GM21723 (cell line): ENCODE results near the gene TVP23A.
"Not testable (repeated sequence)": the region's sequence is repeated elsewhere in the genome, so short reads cannot be mapped to it uniquely, and the experiment has no call there.

Experiments used
- ATAC-seq: cut with Tn5 transposase; IDR thresholded peaks from one replicate; pipeline ENCODE4 v1.9.1; 2021; ENCODE audit warnings: mild to moderate bottlenecking, moderate library complexity; ENCODE audit not compliant: unreplicated experiment

Gene TVP23A

DNA sequence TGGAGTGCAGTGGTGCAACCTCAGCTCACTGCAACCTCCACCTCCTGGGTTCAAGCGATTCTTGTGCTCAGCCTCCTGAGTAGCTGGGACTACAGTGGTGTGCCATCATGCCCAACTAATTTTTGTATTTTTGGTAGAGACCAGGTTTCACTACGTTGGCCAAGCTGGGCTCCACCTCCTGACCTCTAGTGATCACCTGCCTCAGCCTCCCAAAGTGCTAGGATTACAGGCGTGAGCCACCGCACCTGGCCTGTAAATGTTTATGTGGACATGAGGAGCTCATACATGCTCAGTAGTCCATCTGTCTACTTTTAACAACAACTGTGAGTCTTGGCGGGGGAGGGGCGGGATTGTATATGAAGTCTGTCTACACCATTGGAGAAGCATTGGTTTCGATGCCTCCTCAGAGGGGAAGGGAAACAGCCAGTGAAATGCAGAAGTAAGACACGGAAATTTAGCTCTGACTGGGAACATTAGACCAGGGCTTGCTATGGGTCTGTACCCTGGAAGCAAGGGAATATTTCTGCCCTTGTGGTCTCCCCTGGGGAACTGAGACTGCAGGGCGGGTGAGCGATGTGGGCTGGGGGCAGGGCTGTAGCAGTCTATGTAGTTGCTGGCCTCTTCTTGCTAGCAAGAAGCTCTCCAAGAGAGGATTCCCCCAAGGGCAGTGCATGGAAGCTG is 65.6 kb downstream of the TVP23A start:
- ATAC-seq: peak; percentile 72

DNA sequence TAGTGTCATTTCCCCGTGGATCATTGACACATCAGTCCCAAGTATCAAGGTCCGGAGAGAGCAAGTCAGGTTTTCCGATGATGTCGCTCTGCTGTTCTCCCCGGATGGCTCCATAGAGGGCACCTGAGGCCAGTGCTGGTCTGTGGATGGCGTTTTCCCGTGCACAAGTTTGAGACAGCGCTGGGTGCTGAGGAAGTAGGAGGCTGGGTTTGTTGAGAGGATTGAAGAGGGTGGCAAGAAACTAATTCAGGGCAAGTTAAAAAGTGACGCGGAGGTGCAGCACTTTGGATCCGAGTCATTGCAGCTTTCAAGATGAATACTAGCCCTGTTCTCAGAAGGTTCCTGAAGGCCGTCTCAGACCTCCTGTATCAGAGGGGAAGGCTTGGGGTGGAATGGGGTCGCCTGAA is 67.3 kb downstream of the TVP23A start:
- no peak for ATAC-seq

DNA sequence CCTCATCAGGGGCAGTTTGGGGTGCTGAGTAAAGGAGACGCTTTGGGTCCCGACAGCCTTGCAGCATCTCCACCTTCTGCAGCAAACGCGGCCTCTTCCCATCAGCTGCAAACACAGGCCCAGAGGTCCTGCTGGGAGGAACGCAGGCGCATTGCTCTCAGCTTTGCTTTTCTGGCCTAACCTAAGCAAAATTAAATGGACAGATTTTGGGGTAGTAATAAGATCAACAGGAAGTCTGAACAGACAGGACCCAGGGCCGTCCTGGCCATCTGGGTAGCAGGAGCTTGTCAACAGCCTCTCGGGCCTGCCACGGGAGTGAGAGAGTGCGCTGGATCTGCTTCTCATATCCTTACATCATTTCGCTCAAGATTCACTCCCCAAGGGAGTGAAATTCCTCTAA is 67.8 kb downstream of the TVP23A start:
- no peak for ATAC-seq

DNA sequence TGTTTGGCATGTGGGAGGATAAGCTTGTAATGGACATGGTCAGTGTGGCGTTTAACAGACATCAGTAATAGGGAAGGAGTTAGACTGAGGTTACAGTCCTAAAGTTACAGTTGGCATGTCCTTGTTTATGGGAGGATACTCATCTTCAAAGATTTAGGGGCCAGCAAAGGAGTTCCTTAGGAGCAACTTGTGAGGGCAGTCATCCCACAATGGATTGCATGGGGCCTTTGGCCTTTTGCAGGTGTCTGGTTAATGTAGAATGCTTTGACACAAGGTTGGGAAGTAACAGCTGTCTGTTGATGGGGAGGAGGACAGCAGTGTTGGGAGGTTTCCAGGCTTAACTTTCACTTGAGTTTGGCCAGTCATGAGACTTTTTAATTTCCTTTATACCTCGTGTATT is 72.8 kb downstream of the TVP23A start:
- no peak for ATAC-seq

DNA sequence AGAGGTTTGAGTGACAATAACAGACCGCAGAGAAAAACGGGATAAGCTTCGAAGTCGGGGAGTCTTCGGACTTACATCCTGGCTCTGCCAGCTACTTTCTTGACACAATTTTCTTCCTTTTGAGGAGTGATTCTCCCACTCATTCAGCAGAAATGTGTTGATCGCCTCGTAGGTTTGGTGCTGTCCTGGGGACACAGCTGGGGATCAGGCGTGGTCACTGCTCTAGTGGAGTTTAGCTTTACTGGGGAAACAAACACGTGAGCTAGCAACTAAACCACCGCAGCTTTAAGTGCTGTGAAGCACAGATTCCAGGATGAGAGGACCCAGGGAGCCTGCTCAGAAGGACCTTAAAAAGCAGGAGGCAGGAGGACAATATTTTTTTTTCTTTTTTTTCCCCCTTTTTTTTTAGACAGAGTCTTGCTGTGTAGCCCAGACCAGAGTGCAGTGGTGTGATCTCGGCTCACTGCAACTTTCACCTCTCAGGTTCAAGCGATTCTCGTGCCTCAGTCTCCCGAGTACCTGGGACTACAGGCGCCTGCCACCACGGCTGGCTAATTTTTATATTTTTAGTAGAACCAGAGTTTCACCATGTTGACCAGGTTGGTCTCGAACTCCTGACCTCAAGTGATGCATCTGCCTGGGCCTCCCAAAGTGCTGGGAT is 74.1 kb downstream of the TVP23A start:
- ATAC-seq: peak; percentile 5

DNA sequence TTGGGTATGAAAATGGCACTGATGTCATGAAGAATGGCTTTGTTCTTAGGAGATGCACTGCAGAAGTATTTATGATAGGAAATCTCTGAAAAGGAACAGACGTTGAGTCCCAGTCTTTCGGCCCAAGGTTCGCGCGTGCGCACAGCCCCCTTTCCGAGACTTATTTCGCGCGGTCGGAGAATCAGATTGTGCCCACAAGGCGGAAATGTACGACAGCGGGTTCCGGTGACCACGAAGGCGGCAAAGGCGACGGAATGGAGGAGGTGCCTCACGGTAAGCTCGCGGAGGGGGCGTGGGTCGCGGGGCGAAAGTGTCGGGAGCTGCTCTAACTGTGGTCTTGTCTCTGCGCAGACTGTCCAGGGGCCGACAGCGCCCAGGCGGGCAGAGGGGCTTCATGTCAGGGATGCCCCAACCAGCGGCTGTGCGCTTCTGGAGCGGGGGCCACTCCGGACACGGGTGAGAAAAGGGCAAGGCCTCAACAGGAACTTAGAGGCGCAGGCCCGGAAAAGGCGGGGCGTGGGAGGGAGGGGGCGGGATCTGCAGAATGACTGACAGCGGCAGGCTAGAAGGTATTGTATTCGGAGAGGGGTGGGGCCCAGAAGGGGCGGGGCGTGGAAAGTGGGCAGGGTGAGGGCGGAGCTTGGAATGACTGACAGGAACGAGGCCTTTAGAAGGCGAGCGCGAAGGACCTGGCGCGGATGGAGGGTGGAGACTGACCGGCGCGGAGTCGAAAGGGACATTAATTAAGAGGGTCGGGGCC is 74.8 kb downstream of the TVP23A start, which contains the start of gene NUBP1:
Gene NUBP1, plus strand, starts transcription at position 233 of the 760 bp plus-strand sequence. Its CDS starts 22 bp downstream, at position 255.
- peak; percentile 82 for ATAC-seq

DNA sequence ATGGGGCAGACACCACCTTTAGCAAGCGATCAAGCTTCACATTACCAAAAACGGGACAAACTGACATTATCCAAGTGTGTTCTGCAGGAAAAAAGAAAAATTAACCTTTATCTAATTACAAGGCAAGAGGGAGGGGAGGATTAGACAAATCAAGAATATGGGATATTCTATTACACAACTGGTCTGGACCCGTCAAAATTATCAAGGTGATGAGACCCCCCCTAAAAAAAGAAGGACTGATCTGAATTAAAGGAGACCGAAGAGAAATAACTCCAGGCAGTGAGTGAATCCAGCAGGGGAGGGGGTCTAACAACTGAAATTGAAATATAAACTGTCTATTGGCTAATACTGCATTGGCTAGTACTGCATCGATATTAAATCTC is 75.4 kb downstream of the TVP23A start:
- no peak for ATAC-seq

DNA sequence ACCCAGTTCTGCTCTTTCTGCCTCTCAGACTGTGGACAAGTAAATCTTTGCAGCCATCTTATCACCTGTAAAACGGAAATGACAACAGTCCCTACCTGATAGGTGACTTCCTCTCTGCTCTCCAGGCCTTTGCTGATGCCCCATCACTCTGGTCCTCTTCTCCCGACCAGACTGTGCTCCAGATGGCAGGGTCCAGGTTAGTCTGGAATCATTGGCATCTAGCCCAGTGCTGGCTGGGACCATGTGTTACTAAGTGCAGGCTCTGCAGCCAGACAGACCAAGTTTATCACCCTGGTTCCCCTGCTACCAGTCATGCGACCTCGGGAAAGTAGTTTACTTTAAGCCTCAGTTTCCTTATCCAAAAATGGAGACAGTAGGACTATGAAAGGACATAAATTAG is 76.8 kb downstream of the TVP23A start:
- no peak for ATAC-seq

DNA sequence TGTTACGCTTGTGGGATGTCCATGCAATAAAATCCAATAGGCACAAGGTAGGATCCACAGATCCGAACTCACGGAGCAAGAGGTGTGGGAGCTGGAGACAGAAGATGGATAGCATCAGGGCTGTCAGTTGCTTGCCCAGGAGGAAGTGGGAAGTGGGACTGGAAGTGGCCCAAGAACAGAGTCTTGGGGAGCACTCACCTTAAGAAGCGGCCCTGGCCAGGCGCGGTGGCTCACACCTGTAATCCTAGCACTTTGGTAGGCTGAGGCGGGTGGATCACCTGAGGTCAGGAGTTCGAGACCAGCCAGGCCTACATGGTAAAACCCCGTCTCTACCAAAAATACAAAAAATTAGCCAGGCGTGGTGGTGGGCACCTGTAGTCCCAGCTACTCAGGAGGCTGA is 77.3 kb downstream of the TVP23A start:
- ATAC-seq: not testable (repeated sequence)

DNA sequence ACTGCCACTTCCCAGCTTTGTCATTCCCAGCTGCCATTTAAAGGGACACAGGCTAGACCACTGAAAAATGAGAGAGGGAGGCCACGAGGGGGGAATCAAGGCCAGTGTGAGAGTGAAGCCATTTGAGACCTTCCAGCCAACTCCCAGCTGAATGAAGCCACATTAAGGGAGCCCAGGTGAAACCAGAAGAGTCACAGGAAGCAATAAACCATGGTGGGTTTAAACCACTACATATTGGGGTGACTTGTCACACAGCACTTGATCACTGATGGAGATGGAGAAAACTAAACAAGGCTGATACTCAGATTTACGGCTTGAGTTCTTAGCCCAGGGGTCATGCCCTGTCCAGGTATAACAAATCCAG is 77.8 kb downstream of the TVP23A start:
- ATAC-seq: no peak

DNA sequence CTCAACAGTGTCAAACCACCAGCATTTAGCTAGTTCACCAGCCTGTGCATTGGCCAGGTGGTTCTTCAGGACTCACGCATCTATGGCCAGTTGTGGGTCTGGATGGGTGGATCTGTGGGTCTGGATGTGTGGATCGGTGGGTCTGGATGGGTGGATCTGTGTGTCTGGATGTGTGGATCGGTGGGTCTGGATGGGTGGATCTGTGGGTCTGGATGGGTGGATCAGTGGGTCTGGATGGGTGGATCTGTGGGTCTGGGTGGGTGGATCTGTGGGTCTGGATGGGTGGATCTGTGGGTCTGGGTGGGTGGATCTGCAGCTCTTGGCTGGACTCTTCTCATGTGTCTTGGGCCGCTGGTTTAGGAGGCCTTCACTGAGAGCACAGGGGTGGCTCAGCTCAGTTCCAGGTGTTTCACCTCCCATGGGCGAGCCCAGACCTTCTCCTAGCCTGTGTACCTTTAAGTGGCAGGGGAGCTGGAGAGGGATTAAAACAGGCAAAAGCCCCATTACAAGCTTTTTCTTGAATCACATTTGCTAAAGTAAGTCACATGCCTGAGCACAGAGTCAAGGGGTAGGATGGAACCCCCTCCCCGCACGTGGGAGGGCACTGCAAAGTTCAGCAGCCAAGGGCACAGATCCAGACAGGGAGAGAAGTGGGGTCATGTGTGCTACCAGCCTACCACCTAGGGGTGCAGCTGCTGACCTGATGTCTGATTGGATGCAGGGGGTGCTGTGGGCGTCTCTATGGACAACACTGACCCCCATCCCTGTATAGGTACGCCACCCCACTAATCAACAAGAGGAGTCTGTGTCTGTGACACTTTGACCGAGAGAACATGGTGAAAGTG is 78.4 kb downstream of the TVP23A start:
- no peak for ATAC-seq

DNA sequence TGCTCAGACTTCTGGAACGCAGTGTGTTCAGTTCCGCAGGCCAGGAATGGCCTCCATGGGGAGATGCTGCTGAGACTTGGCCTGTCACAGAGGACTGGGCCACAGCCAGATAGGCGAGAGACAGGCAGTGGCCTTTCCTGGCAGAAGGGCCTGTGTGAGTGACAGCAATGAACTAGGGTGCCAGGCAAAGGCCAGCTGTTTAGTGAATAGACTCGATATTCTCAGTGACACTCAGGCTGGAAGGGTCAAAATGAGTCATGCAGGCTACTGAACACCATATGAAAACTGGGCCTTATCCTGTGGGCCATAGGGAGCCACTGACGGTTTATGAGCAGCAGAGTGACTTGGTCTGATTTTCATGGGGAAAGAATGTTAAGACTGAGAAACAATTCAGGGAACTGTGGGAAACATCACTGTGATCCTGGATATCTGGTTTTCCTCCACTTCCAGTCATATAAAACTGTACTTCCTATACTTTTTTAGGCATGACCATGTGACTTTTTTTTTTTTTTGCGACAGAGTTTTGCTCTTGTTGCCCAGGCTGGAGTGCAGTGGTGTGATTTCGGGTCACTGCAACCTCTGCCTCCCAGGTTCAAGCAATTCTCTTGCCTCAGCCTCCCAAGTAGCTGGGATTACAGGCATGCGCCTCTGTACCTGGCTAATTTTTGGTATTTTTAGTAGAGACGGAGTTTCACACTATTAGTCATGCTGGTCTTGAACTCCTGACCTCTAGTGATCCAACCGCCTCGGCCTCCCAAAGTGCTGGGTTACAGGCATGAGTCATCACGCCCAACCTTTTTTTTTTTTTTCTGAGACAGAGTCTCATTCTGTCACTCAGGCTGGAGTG is 80.1 kb downstream of the TVP23A start:
- ATAC-seq: peak; percentile 71

DNA sequence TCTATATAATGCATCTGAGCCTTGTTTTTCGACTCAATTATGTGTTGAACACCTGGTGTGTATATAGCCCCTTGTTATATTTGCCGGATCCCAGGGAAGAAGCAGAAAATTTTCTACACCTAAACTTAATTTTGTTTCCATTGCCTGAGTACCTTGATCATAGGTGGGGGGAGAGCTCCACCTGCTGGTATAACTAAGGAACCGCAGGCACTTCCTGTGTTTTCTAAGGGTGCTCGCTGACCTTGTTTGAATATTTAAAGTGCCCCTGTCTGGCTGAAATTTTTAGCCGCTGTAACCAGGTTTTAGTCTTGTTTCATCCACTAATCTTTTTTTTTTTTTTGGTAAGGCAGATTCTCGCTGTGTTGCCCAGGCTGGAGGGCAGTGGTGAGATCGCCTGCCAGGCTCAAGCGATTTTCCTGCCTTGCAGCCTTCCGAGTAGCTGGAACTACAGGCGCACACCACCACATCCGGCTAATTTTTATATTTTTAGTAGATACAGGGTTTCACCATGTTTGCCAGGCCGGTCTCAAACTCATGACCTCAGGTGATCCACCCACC is 81.4 kb downstream of the TVP23A start:
- no peak for ATAC-seq

DNA sequence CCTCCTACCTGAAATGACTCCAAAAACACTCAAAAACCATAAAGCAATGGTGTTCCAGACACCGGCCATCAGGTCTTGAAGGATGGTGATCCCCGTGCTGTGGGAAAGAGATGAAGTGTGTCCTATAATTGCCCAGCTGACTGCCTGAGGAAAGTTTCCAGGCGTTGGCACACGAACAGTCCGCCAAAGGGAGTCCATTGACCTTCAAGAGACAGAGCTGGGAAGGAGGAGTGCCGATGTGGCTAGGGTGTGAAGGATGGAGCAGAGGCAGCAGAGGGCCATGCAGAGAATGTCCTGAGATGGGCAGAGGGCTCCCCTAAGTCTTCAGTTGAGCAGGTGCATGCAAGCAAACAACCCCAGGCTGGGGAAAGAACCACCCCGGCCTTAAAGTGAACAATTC is 86.8 kb downstream of the TVP23A start:
- no peak for ATAC-seq

DNA sequence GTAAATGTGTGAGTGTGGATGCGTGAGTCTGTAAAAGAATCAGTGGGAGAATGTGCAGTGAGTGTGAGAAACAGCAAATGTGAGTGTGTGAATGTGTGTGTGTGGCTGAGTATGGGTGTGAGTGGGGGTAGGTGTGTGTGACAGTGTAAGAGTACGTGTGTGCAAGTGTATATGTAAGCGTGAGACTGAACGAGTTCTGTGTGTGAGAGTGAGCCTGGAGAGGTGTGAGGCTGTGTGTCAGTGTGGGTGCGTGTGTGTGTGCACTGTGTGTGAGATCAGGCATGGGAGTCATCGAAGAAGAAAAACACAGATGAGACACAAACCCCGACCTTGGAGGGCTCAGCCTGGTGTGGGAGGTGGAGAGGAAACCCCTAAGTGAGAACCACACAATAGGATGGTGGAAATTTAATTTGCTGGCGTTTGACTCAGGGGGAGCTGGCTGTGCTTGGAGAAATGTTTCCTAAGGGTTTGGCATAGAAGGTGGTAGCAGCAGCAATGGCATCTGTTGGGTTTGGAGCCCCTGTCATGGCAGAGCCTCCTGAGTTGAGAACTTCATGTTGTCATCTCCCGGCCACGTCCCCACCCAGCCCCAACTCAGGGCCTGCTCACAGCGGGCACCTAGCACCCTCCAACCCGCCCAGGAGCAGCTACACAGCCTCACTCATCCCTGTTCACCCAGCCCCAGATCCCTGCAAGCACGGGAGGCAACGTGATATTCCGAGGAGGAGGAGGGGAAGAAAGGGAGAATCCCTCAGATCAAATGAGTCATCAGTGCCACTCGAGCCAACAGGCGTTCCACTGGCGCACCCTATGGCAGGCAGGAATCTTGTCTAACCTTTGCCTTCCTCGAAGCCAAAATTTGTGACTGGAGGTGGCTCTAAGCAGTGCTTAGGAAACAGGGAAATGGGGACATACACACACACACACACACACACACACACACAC is 89.2 kb downstream of the TVP23A start:
- ATAC-seq: no peak

DNA sequence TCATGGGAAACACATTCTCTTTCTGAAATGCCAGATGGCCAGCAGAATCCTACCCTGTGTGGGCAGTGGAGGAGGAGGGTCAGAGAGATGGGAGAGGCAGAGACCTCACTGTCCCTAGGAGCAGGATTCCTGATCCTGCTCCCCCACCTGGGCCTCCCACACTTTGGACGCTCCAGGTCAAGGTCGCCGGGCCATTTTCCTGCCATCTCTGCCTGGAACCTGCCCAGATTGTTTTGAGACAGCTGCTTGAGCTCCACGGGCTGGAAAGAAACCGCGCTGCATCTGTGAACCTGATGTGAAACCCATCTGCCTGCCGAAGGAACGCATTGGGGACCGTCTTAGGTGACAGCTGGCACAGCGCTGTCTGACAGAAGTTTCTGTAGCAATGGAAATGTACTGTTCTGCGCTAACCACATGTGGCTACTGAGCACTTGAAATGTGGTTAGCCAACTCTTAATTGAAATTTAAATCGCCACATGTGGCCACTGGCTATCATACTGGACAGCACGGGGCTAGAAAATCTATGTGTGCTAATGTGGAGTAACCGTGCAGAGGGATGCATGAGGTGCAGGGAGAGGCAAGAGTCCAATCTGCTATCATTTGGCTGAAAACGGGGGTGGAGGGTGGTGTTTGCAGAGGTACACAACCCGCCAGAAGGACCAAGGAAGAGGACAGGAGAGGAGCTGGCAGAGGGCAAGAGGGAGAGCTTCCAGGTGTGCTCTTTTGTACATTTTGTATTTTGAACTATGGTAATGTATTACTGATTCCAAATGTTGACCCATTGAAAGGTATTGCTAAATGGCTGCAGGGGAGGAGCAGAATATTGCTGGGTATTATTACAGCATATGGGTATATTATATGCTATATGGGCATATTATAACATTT is 90.3 kb downstream of the TVP23A start:
- ATAC-seq: no peak
